GM12878 (cell line): ENCODE results near the gene RIPOR3. TPM values are rescaled to one million over a fixed set of nuclear protein-coding genes. Genes with fewer than 3 reads are reported as not detected.

Experiments
- ATAC-seq: fragments of 200-7000 bp; cut with Tn5 transposase; 3 replicates; pipeline ENCODE4 v1.9.1; 2020; ENCODE audit warnings: mild to moderate bottlenecking, moderate library complexity
- BruUV-seq: library from RNA; stranded (reverse); fragments of 400-500 nt; replicated peaks from 2 replicates; lab custom pipeline; 2021; lab: Mats Ljungman, UMichigan
- CTCF ChIA-PET: fragments of 300-600 bp; sonication (Branson Sonifier 250); formaldehyde crosslinking; extraction: SDS; loops from one replicate; lab custom pipeline; 2021; ENCODE audit warnings: inconsistent platforms; lab: Yijun Ruan, JAX
- POLR2A ChIA-PET: fragments of 350-600 bp; formaldehyde crosslinking; extraction: SDS; loops from one replicate; lab custom pipeline; 2021; ENCODE audit warnings: inconsistent platforms; lab: Charles Lee
- RAD21 ChIA-PET: fragments of 300-600 bp; sonication (Branson Sonifier 250); formaldehyde crosslinking; loops from one replicate; lab custom pipeline; 2023; ENCODE audit warnings: antibody characterized with exemption; ENCODE audit not compliant: unreplicated experiment; lab: Charles Lee
- SMC1A ChIA-PET: fragments of 300-600 bp; sonication (Branson Sonifier 250); formaldehyde crosslinking; loops from one replicate; lab custom pipeline; 2023; ENCODE audit not compliant: unreplicated experiment, uncharacterized antibody; lab: Charles Lee
- DNase-seq: peaks from one replicate; pipeline ENCODE4 v3.0.0-alpha.2; 2011; ENCODE audit warnings: low read depth, low spot score
- FAIRE-seq: peaks from 3 replicates; lab custom pipeline; 2011; peaks lifted over from hg19 to GRCh38; lab: Jason Lieb, UNC
- H2AFZ ChIP-seq: 2 replicates; pipeline ENCODE4 v1.6.0; 2011; ENCODE audit warnings: low read depth, low read length, control low read depth; ENCODE audit not compliant: control insufficient read depth
- H3K27ac ChIP-seq: 2 replicates; pipeline ENCODE4 v1.5.1; 2011; ENCODE audit warnings: control low read depth; ENCODE audit not compliant: control insufficient read depth, insufficient read depth
- H3K27me3 ChIP-seq, 2 experiments: replicated peaks in 1 of 2; 2 replicates each; pipeline versions ENCODE4 v1.6.0 to v1.6.1; 2011; ENCODE audit warnings: low read length in 1 of 2; ENCODE audit not compliant: control insufficient read depth in 2 of 2, insufficient read depth in 2 of 2
- H3K36me3 ChIP-seq, 2 experiments: 2 replicates each; pipeline ENCODE4 v1.5.1; 2011; ENCODE audit warnings: low read length in 1 of 2; ENCODE audit not compliant: control insufficient read depth in 2 of 2, insufficient read depth in 2 of 2
- H3K4me1 ChIP-seq: 2 replicates; pipeline ENCODE4 v1.6.1; 2011; ENCODE audit warnings: mild to moderate bottlenecking, low read length, moderate library complexity, mixed read lengths; ENCODE audit not compliant: control insufficient read depth, insufficient read depth
- H3K4me2 ChIP-seq: 2 replicates; pipeline ENCODE4 v1.6.0; 2011; ENCODE audit warnings: control low read depth; ENCODE audit not compliant: control insufficient read depth, insufficient read depth
- H3K4me3 ChIP-seq: fragments of 200-600 bp; sonication (generic); 2 replicates; pipeline ENCODE4 v1.5.1; 2016
- H3K79me2 ChIP-seq: 2 replicates; pipeline ENCODE4 v1.6.0; 2011; ENCODE audit warnings: low read length; ENCODE audit not compliant: control insufficient read depth, insufficient read depth
- H3K9ac ChIP-seq: 2 replicates; pipeline ENCODE4 v1.8.0; 2011; ENCODE audit warnings: low read length, control low read depth, mixed read lengths; ENCODE audit not compliant: control insufficient read depth, insufficient read depth
- H3K9me3 ChIP-seq: replicated peaks from 3 replicates; pipeline ENCODE4 v1.5.1; 2011; ENCODE audit warnings: mild to moderate bottlenecking, low read length; ENCODE audit not compliant: control insufficient read depth, insufficient read depth
- H4K20me1 ChIP-seq: 2 replicates; pipeline ENCODE4 v1.6.0; 2011; ENCODE audit not compliant: control insufficient read depth, insufficient read depth
- E2F4 ChIP-seq: IDR thresholded peaks from 2 replicates; pipeline ENCODE4 v1.6.1; 2012; ENCODE audit warnings: low read depth, low read length, improper control_type of control experiment
- ETV6 ChIP-seq, 2 experiments: fragments of 450-650 bp in 1 of 2; IDR thresholded peaks in 1 of 2; conservative IDR thresholded peaks in 1 of 2; 2 replicates each; pipeline ENCODE4 v1.6.1; 2014; ENCODE audit warnings: antibody characterized with exemption in 1 of 2, borderline replicate concordance in 1 of 2, low read depth in 1 of 2, mild to moderate bottlenecking in 1 of 2, moderate library complexity in 1 of 2
- HDGF ChIP-seq: fragments of 450-650 bp; IDR thresholded peaks from 2 replicates; pipeline ENCODE4 v1.6.1; 2016; ENCODE audit warnings: antibody characterized with exemption
- MTA3 ChIP-seq: IDR thresholded peaks from 2 replicates; pipeline ENCODE4 v1.6.1; 2012; ENCODE audit warnings: low read length, inconsistent platforms, borderline replicate concordance
- PML ChIP-seq: IDR thresholded peaks from 2 replicates; pipeline ENCODE4 v1.6.1; 2012; ENCODE audit warnings: low read length, inconsistent platforms
- ZNF24 ChIP-seq: fragments of 450-650 bp; IDR thresholded peaks from 2 replicates; pipeline ENCODE4 v1.6.1; 2017; ENCODE audit warnings: antibody characterized with exemption, mild to moderate bottlenecking
- WGBS: methylation state at CpG from one replicate; pipeline ENCODE4 v1.1.6; 2016; ENCODE audit warnings: low lambda C conversion rate; ENCODE audit not compliant: insufficient replicate concordance, insufficient coverage; ENCODE audit errors: missing lambda C conversion rate; 5-methylcytosine and 5-hydroxymethylcytosine counted together
- in situ Hi-C: fragments of 300-500 bp; cut with MboI; formaldehyde crosslinking; loops from 9 replicates; pipeline ENCODE4 v1.14.3; 2018; ENCODE audit warnings: mixed read lengths
- intact Hi-C: fragments of 100-400 bp; cut with micrococcal nuclease; formaldehyde crosslinking; loops from one replicate; pipeline ENCODE4 v1.14.2; 2022; ENCODE audit not compliant: unreplicated experiment
- polyA plus RNA-seq, 11 experiments: library from polyadenylated mRNA; depleted of rRNA in 4 of 11; unstranded in 6 of 11; stranded (reverse) in 5 of 11; fragments of >200 nt; fragmentation: Nextera tagmentation in 4 of 11; fragmentation: Illumina TruSeq in 1 of 11; extraction: Ambion mirVana in 4 of 11; extraction: Trizol in 1 of 11; gene quantifications; 1 replicate in 1 of 11; 2 replicates in 10 of 11; pipeline versions ENCODE4 v1.2.1 to v1.2.3, GENCODE V29; 2011 to 2016; ENCODE audit warnings: inconsistent platforms in 2 of 11, missing spikeins in 2 of 11, low read depth in 1 of 11
- total RNA-seq, 4 experiments: library from RNA; depleted of rRNA in 3 of 4; stranded (reverse); fragments of >200 nt in 3 of 4; fragmentation: Illumina TruSeq in 1 of 4; extraction: Trizol in 1 of 4; gene quantifications; 2 replicates each; pipeline versions ENCODE4 v1.2.1 to v1.2.3, GENCODE V29; 2013 to 2021

RIPOR3 gene
- total and polyA plus RNA-seq, 10 of the 15 experiments (the other 5 are each of a cell fraction or from before 2014, with no cell fraction given) = 0.04 to 0.55 (median 0.12) TPM; not detected in 6

GRCh38 chr20:50726955-50727791 lies 35.8 kb upstream of the RIPOR3 start:
- Histone ChIP-seq H3K79me2 (peaks cover 3% of the 10 kb centered on the region), H3K36me3 (no peaks in the 10 kb centered on the region), H3K4me2 (no peak overlapping the region), H3K4me3 (no peak overlapping the region), H3K4me1 (peaks cover 12% of the 10 kb centered on the region), H2AFZ (no peak overlapping the region), H3K27ac (no peak overlapping the region), H3K9ac (no peak overlapping the region), H3K9me3 (no peaks in the 10 kb centered on the region), H3K27me3 (no peaks in the 10 kb centered on the region), H4K20me1 (no peaks in the 10 kb centered on the region)
- ATAC-seq = no peak
- no peak for FAIRE-seq
- ChIA-PET SMC1A (interaction anchor here (0.6 to 0.8 kb wide), 2 partner anchors 64 to 1248 kb away, joined by 3 read pairs; no protein-coding TSS in a partner anchor), POLR2A (interaction anchor here (0.7 kb wide), 1 partner anchor 809 kb away, joined by 3 read pairs; no protein-coding TSS in a partner anchor), RAD21 (no interaction called here), CTCF (interaction anchor here (1.7 kb wide), 1 partner anchor 22 kb away, joined by 6 read pairs; no protein-coding TSS in a partner anchor)
- peak in 1 of 2 experiments; percentile 65; a peak in 2 of 4 replicates for TF ChIP-seq ETV6 (conservative IDR thresholded peaks at IDR 0.05 in 1 of 2, IDR thresholded peaks at IDR 0.05 in 1 of 2; ENCODE audit: borderline replicate concordance in 1 of 2, low read depth in 1 of 2)
- no peak for TF ChIP-seq ZNF24
- WGBS = 33% methylated on average over 4 of the region's 4 CpGs
- DNase-seq = no peak
- intact Hi-C loops = no loop called here
- in situ Hi-C loops = no loop called here
- no TSS peak for BruUV-seq

- BruUV-seq = no TSS peak
- no peaks in the 10 kb centered on the region for H4K20me1 ChIP-seq
- intact Hi-C loops = no loop called here
- no peak overlapping the region for H3K27ac ChIP-seq
- TF ChIP-seq MTA3 = no peak
- TF ChIP-seq HDGF = no peak
- TF ChIP-seq E2F4 = no peak
- no peak for TF ChIP-seq PML
- ATAC-seq = no peak
- H3K4me2 ChIP-seq = no peak overlapping the region
- no peaks in the 10 kb centered on the region for H3K79me2 ChIP-seq
- H3K4me1 ChIP-seq = peaks cover 12% of the 10 kb centered on the region
- no peak for FAIRE-seq
- no peaks in the 10 kb centered on the region for H3K36me3 ChIP-seq
- 75% methylated on average over 10 of the region's 10 CpGs for WGBS
- ChIA-PET POLR2A (no interaction called here), RAD21 (no interaction called here), CTCF (interaction anchor here (0.9 kb wide), 1 partner anchor 24 kb away, joined by 3 read pairs; no protein-coding TSS in a partner anchor), SMC1A (no interaction called here)
- in situ Hi-C loops = no loop called here
- H3K9ac ChIP-seq = no peak overlapping the region
- no peaks in the 10 kb centered on the region for H3K27me3 ChIP-seq
- no peak overlapping the region for H2AFZ ChIP-seq
- no peak overlapping the region for H3K4me3 ChIP-seq
- no peak for DNase-seq
- no peaks in the 10 kb centered on the region for H3K9me3 ChIP-seq
Observed at GRCh38 chr20:50725724-50726005, 34.3 kb upstream of the RIPOR3 start.
